K562 (cell line): ENCODE results near the gene TMEM45B. TPM values are rescaled to one million over a fixed set of nuclear protein-coding genes. Genes with fewer than 3 reads are reported as not detected.
A peak's percentile ranks its signal among the peaks of the same experiment; 100 is the strongest.
"Not testable (repeated sequence)": the region's sequence is repeated elsewhere in the genome, so short reads cannot be mapped to it uniquely, and the experiment has no call there.

Experiments
- ATAC-seq: fragments of 200-7000 bp; cut with Tn5 transposase; 3 replicates; pipeline ENCODE4 v1.9.1; 2020; ENCODE audit warnings: moderate library complexity
- BruUV-seq: library from RNA; stranded (reverse); fragments of 400-500 nt; replicated peaks from 2 replicates; lab custom pipeline; 2021; lab: Mats Ljungman, UMichigan
- CTCF ChIA-PET: fragments of 300-600 bp; formaldehyde crosslinking; extraction: SDS; loops from one replicate; lab custom pipeline; 2021; ENCODE audit warnings: low intra/inter-chr PET ratio; lab: Yijun Ruan, JAX
- POLR2A ChIA-PET: fragments of 300-600, 350-650 bp; sonication (Branson Sonifier 250); formaldehyde crosslinking; extraction: SDS; loops from one replicate; lab custom pipeline; 2021; ENCODE audit warnings: antibody characterized with exemption, inconsistent platforms; lab: Yijun Ruan, JAX
- DNase-seq, 4 experiments: peaks; one replicate each; pipeline versions ENCODE4 v3.0.0 to v3.0.0-alpha.2; 2011 to 2018; ENCODE audit warnings: low spot score in 3 of 4, mixed read lengths in 3 of 4; ENCODE audit errors: extremely low read depth in 1 of 4
- FAIRE-seq: peaks from 2 replicates; lab custom pipeline; 2011; peaks lifted over from hg19 to GRCh38; lab: Jason Lieb, UNC
- H2AFZ ChIP-seq: 2 replicates; pipeline ENCODE4 v1.6.0; 2011; ENCODE audit warnings: low read depth, low read length, control low read depth, inconsistent platforms
- H3K27ac ChIP-seq: fragments of 200-600 bp; 3 replicates; pipeline ENCODE4 v1.8.0; 2011; ENCODE audit warnings: low read depth, mild to moderate bottlenecking, control low read depth, inconsistent platforms, low read length, moderate library complexity, mixed read lengths; ENCODE audit errors: extremely low read depth
- H3K27me3 ChIP-seq, 2 experiments: fragments of 300-600 bp in 1 of 2; 2 replicates in 1 of 2; 3 replicates in 1 of 2; pipeline versions ENCODE4 v1.6.0 to v1.8.0; 2011; ENCODE audit warnings: inconsistent platforms in 2 of 2, low read length in 2 of 2, mild to moderate bottlenecking in 1 of 2, mixed read lengths in 1 of 2, moderate library complexity in 1 of 2; ENCODE audit not compliant: control insufficient read depth in 2 of 2, insufficient read depth in 2 of 2
- H3K36me3 ChIP-seq: fragments of 300-600 bp; 3 replicates; pipeline ENCODE4 v1.8.0; 2011; ENCODE audit warnings: mild to moderate bottlenecking, low read length, inconsistent platforms; ENCODE audit not compliant: control insufficient read depth, insufficient read depth
- H3K4me1 ChIP-seq, 2 experiments: fragments of 200-600 bp in 1 of 2; replicated peaks in 1 of 2; 2 replicates in 1 of 2; 3 replicates in 1 of 2; pipeline versions ENCODE4 v1.5.1 to v1.8.0; 2011; ENCODE audit warnings: inconsistent platforms in 2 of 2, low read length in 2 of 2, mild to moderate bottlenecking in 1 of 2, mixed read lengths in 1 of 2, moderate library complexity in 1 of 2; ENCODE audit not compliant: control insufficient read depth in 2 of 2, insufficient read depth in 2 of 2
- H3K4me2 ChIP-seq: 2 replicates; pipeline ENCODE4 v1.6.1; 2011; ENCODE audit warnings: low read length, control low read depth, inconsistent platforms, mixed read lengths; ENCODE audit not compliant: insufficient read depth
- H3K4me3 ChIP-seq: fragments of 200-600 bp; sonication (generic), shearing (Covaris generic); 2 replicates; pipeline ENCODE4 v1.5.1; 2016; ENCODE audit warnings: control low read depth, inconsistent platforms
- H3K79me2 ChIP-seq: fragments of 200-600 bp; 3 replicates; pipeline ENCODE4 v1.8.0; 2011; ENCODE audit warnings: low read length, inconsistent platforms; ENCODE audit not compliant: control insufficient read depth, insufficient read depth
- H3K9ac ChIP-seq, 2 experiments: 2 replicates each; pipeline versions ENCODE4 v1.6.0 to v1.6.1; 2011; ENCODE audit warnings: low read depth in 2 of 2, low read length in 2 of 2, control low read depth in 1 of 2, inconsistent platforms in 1 of 2, mild to moderate bottlenecking in 1 of 2, mixed read lengths in 1 of 2; ENCODE audit not compliant: insufficient read depth in 1 of 2
- H3K9me1 ChIP-seq: one replicate; pipeline ENCODE4 v1.6.0; 2011; ENCODE audit warnings: inconsistent platforms, mild to moderate bottlenecking, low read length, moderate library complexity; ENCODE audit not compliant: control insufficient read depth, insufficient read depth
- H3K9me3 ChIP-seq: replicated peaks from 2 replicates; pipeline ENCODE4 v1.5.1; 2011; ENCODE audit warnings: low read depth, low read length, inconsistent platforms; ENCODE audit not compliant: control insufficient read depth, insufficient read depth
- H4K20me1 ChIP-seq: replicated peaks from 2 replicates; pipeline ENCODE4 v1.6.1; 2011; ENCODE audit warnings: low read length, inconsistent platforms, mixed read lengths; ENCODE audit not compliant: control insufficient read depth, insufficient read depth
- FUS ChIP-seq: fragments of 200-400 bp; formaldehyde crosslinking; optimal IDR thresholded peaks from 2 replicates; pipeline ENCODE3; 2017; ENCODE audit warnings: low read depth, low read length
- HDAC1 ChIP-seq, 2 experiments: fragments of 450-650 bp; IDR thresholded peaks; 2 replicates each; pipeline ENCODE4 v1.6.1; 2016 to 2017; ENCODE audit warnings: inconsistent platforms in 1 of 2, mild to moderate bottlenecking in 1 of 2, moderate library complexity in 1 of 2
- PHB2 ChIP-seq: fragments of 450-650 bp; IDR thresholded peaks from 2 replicates; pipeline ENCODE4 v1.6.1; 2017; ENCODE audit warnings: low read depth
- ZFP36 ChIP-seq: fragments of 150-350 bp; IDR thresholded peaks from 2 replicates; pipeline ENCODE4 v1.6.1; 2018; ENCODE audit warnings: low read length, low read depth; ENCODE audit not compliant: partially characterized antibody
- ZNF717 ChIP-seq: fragments of 250-450 bp; sonication (Bioruptor Pico); IDR thresholded peaks from 2 replicates; pipeline ENCODE4 v1.5.0; 2021
- WGBS: fragments of 100-300 bp; shearing (Covaris generic); methylation state at CpG from one replicate; pipeline ENCODE4 v1.1.6; 2016; ENCODE audit warnings: low coverage, mixed read lengths; ENCODE audit not compliant: insufficient coverage; ENCODE audit errors: missing lambda C conversion rate; 5-methylcytosine and 5-hydroxymethylcytosine counted together
- in situ Hi-C: fragments of 300-500 bp; cut with MboI; formaldehyde crosslinking; loops from 4 replicates; pipeline ENCODE4 v1.15.0; 2018; ENCODE audit warnings: inconsistent platforms, mixed read lengths
- intact Hi-C: fragments of 100-400 bp; cut with micrococcal nuclease; formaldehyde crosslinking; loops from 2 replicates; pipeline ENCODE4 v1.14.2; 2022
- polyA plus RNA-seq, 8 experiments: library from polyadenylated mRNA; depleted of rRNA in 4 of 8; stranded (reverse) in 5 of 8; unstranded in 3 of 8; fragments of >200 nt; fragmentation: Nextera tagmentation in 2 of 8; fragmentation: Illumina TruSeq in 1 of 8; extraction: Ambion mirVana in 2 of 8; extraction: Trizol in 1 of 8; gene quantifications; 2 replicates each; pipeline versions ENCODE4 v1.2.1 to v1.2.3, GENCODE V29; 2011 to 2014; ENCODE audit warnings: inconsistent platforms in 1 of 8, missing spikeins in 1 of 8
- total RNA-seq, 7 experiments: library from RNA; depleted of rRNA in 6 of 7; stranded (reverse); fragments of >200 nt in 6 of 7; fragmentation: Illumina TruSeq in 2 of 7; extraction: Trizol in 2 of 7; gene quantifications; 2 replicates each; pipeline versions ENCODE4 v1.2.1 to v1.2.3, GENCODE V29; 2011 to 2021; ENCODE audit warnings: low replicate concordance in 1 of 7
- TF ChIP-seq, protein P1 (sequence below), 2 experiments: fragments of 450-650 bp in 1 of 2; IDR thresholded peaks; 2 replicates each; pipeline ENCODE4 v1.6.1; 2011 to 2017; ENCODE audit warnings: low read depth in 2 of 2, antibody characterized with exemption in 1 of 2, borderline replicate concordance in 1 of 2, low read length in 1 of 2, mild to moderate bottlenecking in 1 of 2, mixed read lengths in 1 of 2; ENCODE audit not compliant: control insufficient read depth in 1 of 2
- TF ChIP-seq, protein P2 (sequence below): fragments of 250-450 bp; sonication (Bioruptor Pico); IDR thresholded peaks from 2 replicates; pipeline ENCODE4 v1.5.0; 2020; ENCODE audit warnings: mild to moderate bottlenecking

TMEM45B gene
- total and polyA plus RNA-seq, 9 of the 15 experiments (the other 6 are each of a cell fraction or from before 2014, with no cell fraction given) = 0.07 TPM; not detected in 8

DNA sequence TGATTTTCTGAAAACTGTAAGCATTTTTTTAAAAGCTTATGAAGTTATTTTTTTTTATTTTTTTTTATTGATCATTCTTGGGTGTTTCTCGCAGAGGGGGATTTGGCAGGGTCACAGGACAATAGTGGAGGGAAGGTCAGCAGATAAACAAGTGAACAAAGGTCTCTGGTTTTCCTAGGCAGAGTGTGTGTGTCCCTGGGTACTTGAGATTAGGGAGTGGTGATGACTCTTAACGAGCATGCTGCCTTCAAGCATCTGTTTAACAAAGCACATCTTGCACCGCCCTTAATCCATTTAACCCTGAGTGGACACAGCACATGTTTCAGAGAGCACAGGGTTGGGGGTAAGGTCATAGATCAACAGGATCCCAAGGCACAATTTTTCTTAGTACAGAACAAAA lies 31.7 kb downstream of the TMEM45B start:
- H4K20me1 ChIP-seq, H3K9ac ChIP-seq, in situ Hi-C loops, POLR2A ChIA-PET, H3K4me3 ChIP-seq, H2AFZ ChIP-seq, H3K9me3 ChIP-seq, H3K4me2 ChIP-seq, H3K9me1 ChIP-seq, intact Hi-C loops, H3K4me1 ChIP-seq, ATAC-seq, CTCF ChIA-PET, H3K27ac ChIP-seq, H3K79me2 ChIP-seq, BruUV-seq, H3K36me3 ChIP-seq, DNase-seq, FAIRE-seq: not testable (repeated sequence)
- peaks cover 29 to 34% of the 10 kb centered on the region in 2 experiments; a peak in 4 of 5 replicates for H3K27me3 ChIP-seq
- no CpG with 5 or more reads among the region's 3 CpGs for WGBS

DNA sequence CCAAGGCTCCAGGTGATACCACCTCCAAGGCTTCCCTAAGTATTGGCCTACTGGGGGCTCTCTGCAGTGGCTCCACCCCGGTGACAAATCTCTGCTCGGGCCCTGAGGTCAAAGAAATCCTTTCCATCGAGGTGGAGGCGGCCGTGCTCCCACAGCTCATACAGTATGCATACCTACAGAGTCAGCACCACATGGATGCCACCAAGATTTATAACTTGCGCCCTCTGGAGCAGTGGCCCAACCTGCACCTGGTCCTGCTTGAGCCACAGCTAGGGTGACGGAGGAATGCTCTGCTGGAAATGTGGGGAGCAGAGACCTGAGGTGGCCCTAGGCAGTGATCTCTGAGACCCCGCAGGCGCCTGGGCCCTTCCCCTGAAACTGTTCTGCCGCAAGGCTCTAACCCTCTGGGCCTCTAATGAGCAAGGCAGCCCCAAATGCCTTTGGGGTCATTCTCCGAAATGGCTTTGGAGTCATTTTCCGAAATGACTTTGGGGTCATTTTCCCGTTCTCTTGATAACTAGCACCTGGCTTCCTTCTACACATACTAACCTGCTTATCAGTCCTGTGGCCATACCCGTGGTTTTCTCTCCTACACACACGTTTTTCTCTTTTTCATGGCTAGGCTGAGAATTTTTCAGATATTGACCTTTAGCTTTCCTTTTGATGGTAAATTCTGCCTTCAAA lies 33.9 kb downstream of the TMEM45B start:
- Histone ChIP-seq H3K36me3 (no peaks in the 10 kb centered on the region), H3K9me3 (no peaks in the 10 kb centered on the region), H3K9me1 (no peaks in the 10 kb centered on the region), H3K27ac (no peak overlapping the region), H3K4me2 (no peak overlapping the region), H4K20me1 (no peaks in the 10 kb centered on the region), H3K27me3 (peaks cover 50 to 53% of the 10 kb centered on the region in 2 experiments; a peak in 4 of 5 replicates), H3K4me1 (no peaks in the 10 kb centered on the region), H3K79me2 (no peaks in the 10 kb centered on the region), H3K4me3 (no peak overlapping the region), H2AFZ (no peak overlapping the region), H3K9ac (no peak overlapping the region)
- ChIA-PET POLR2A (interaction anchor here (0.7 to 0.8 kb wide), 3 partner anchors 9 to 29 kb away, joined by 3 to 4 read pairs (median 3); no protein-coding TSS in a partner anchor), CTCF (no interaction called here)
- in situ Hi-C loops = no loop called here
- TF ChIP-seq, protein P1, sequence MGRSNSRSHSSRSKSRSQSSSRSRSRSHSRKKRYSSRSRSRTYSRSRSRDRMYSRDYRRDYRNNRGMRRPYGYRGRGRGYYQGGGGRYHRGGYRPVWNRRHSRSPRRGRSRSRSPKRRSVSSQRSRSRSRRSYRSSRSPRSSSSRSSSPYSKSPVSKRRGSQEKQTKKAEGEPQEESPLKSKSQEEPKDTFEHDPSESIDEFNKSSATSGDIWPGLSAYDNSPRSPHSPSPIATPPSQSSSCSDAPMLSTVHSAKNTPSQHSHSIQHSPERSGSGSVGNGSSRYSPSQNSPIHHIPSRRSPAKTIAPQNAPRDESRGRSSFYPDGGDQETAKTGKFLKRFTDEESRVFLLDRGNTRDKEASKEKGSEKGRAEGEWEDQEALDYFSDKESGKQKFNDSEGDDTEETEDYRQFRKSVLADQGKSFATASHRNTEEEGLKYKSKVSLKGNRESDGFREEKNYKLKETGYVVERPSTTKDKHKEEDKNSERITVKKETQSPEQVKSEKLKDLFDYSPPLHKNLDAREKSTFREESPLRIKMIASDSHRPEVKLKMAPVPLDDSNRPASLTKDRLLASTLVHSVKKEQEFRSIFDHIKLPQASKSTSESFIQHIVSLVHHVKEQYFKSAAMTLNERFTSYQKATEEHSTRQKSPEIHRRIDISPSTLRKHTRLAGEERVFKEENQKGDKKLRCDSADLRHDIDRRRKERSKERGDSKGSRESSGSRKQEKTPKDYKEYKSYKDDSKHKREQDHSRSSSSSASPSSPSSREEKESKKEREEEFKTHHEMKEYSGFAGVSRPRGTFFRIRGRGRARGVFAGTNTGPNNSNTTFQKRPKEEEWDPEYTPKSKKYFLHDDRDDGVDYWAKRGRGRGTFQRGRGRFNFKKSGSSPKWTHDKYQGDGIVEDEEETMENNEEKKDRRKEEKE (IDR thresholded peaks at IDR 0.05; ENCODE audit: borderline replicate concordance in 1 of 2, control insufficient read depth in 1 of 2, low read depth in 2 of 2, low read length in 1 of 2) = no peak
- TF ChIP-seq, protein P2, sequence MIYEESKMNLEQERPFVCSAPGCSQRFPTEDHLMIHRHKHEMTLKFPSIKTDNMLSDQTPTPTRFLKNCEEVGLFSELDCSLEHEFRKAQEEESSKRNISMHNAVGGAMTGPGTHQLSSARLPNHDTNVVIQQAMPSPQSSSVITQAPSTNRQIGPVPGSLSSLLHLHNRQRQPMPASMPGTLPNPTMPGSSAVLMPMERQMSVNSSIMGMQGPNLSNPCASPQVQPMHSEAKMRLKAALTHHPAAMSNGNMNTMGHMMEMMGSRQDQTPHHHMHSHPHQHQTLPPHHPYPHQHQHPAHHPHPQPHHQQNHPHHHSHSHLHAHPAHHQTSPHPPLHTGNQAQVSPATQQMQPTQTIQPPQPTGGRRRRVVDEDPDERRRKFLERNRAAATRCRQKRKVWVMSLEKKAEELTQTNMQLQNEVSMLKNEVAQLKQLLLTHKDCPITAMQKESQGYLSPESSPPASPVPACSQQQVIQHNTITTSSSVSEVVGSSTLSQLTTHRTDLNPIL (CRISPR knock-in tag) = no peak
- TF ChIP-seq PHB2 (no peak), ZNF717 (no peak), ZFP36 (no peak), FUS (no peak), HDAC1 (IDR thresholded peaks at IDR 0.05) (no peak)
- intact Hi-C loops = no loop called here
- no peak for FAIRE-seq
- DNase-seq = no peak
- no TSS peak for BruUV-seq
- WGBS = 4% methylated on average over 15 of the region's 15 CpGs
- peak; percentile 46; the same call in 1 of the 3 replicates for ATAC-seq
